Nephron progenitor cell (in vitro differentiated cells): ENCODE results near the gene NCAM1.

Experiments
- DNase-seq: peaks from one replicate; pipeline ENCODE4 v3.0.0; 2021
- H3K27ac Mint-ChIP-seq: 2 replicates; pipeline ENCODE4 v1.8.0; 2021; ENCODE audit warnings: mild to moderate bottlenecking, moderate library complexity, mixed read lengths
- H3K27me3 Mint-ChIP-seq: 2 replicates; pipeline ENCODE4 v1.8.0; 2021; ENCODE audit warnings: mild to moderate bottlenecking, low read depth, mixed read lengths; ENCODE audit not compliant: poor library complexity
- H3K36me3 Mint-ChIP-seq: 2 replicates; pipeline ENCODE4 v1.8.0; 2021; ENCODE audit warnings: low read depth, mixed read lengths
- H3K4me1 Mint-ChIP-seq: 2 replicates; pipeline ENCODE4 v1.8.0; 2021; ENCODE audit warnings: mixed read lengths
- H3K4me3 Mint-ChIP-seq: 2 replicates; pipeline ENCODE4 v1.8.0; 2021; ENCODE audit warnings: mild to moderate bottlenecking, moderate library complexity, mixed read lengths
- H3K9me3 Mint-ChIP-seq: 2 replicates; pipeline ENCODE4 v1.8.0; 2021; ENCODE audit warnings: mild to moderate bottlenecking, moderate library complexity, mixed read lengths
- TF ChIP-seq, protein P1 (sequence below): fragments of 200-600 bp; sonication (generic); IDR thresholded peaks from 2 replicates; pipeline ENCODE4 v1.5.0; 2021; ENCODE audit warnings: antibody characterized with exemption

NCAM1 gene

GRCh38 chr11:113105592-113105991 is 144.4 kb downstream of the NCAM1 start:
- Mint-ChIP-seq H3K4me3 (no peak overlapping the region), H3K9me3 (peaks cover 8% of the 10 kb centered on the region), H3K4me1 (peaks cover 50% of the 10 kb centered on the region), H3K27ac (no peak overlapping the region), H3K27me3 (no peaks in the 10 kb centered on the region), H3K36me3 (peaks cover 4% of the 10 kb centered on the region)
- no peak for DNase-seq
- TF ChIP-seq, protein P1, sequence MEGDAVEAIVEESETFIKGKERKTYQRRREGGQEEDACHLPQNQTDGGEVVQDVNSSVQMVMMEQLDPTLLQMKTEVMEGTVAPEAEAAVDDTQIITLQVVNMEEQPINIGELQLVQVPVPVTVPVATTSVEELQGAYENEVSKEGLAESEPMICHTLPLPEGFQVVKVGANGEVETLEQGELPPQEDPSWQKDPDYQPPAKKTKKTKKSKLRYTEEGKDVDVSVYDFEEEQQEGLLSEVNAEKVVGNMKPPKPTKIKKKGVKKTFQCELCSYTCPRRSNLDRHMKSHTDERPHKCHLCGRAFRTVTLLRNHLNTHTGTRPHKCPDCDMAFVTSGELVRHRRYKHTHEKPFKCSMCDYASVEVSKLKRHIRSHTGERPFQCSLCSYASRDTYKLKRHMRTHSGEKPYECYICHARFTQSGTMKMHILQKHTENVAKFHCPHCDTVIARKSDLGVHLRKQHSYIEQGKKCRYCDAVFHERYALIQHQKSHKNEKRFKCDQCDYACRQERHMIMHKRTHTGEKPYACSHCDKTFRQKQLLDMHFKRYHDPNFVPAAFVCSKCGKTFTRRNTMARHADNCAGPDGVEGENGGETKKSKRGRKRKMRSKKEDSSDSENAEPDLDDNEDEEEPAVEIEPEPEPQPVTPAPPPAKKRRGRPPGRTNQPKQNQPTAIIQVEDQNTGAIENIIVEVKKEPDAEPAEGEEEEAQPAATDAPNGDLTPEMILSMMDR = no peak

GRCh38 chr11:113106507-113106906 is 145.3 kb downstream of the NCAM1 start:
- H3K27me3 Mint-ChIP-seq = peaks cover 2% of the 10 kb centered on the region
- H3K36me3 Mint-ChIP-seq = no peaks in the 10 kb centered on the region
- H3K27ac Mint-ChIP-seq = no peak overlapping the region
- no peak overlapping the region for H3K4me3 Mint-ChIP-seq
- no peak for DNase-seq
- peaks cover under 1% of the 10 kb centered on the region for H3K9me3 Mint-ChIP-seq
- TF ChIP-seq, protein P1 = no peak
- H3K4me1 Mint-ChIP-seq = peaks cover 41% of the 10 kb centered on the region

DNA sequence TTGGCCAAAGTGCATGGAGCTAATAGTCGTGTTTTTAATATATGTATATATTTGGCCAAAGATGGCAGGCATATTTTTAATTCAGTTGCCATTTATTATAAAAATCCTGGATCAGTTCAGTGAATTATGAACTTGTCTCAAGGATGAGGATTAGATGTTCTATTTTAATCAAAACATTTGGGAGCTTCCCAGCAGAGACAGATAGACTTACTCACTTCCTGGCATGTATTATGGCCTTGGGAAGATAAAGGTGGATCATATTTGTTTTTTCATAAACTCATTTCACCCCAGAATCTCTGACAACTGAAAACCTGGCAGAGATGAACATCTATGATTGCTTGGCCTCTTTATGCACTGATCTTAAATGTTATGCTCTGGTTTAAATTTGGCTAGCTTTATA is 148.8 kb downstream of the NCAM1 start:
- Mint-ChIP-seq H3K4me1 (peaks cover 26% of the 10 kb centered on the region), H3K4me3 (no peak overlapping the region), H3K27me3 (peaks cover 2% of the 10 kb centered on the region), H3K36me3 (no peaks in the 10 kb centered on the region), H3K27ac (no peak overlapping the region), H3K9me3 (no peaks in the 10 kb centered on the region)
- no peak for DNase-seq
- TF ChIP-seq, protein P1 = no peak

- Mint-ChIP-seq H3K36me3 (no peaks in the 10 kb centered on the region), H3K27ac (no peak overlapping the region)
- TF ChIP-seq, protein P1 = no peak
Observed at GRCh38 chr11:113111156-113111555, 149.9 kb downstream of the NCAM1 start.

GRCh38 chr11:113112307-113112706 is 151.1 kb downstream of the NCAM1 start:
- H3K27ac Mint-ChIP-seq = no peak overlapping the region
- no peak overlapping the region for H3K4me3 Mint-ChIP-seq
- no peak for DNase-seq
- peaks cover 2% of the 10 kb centered on the region for H3K27me3 Mint-ChIP-seq
- H3K4me1 Mint-ChIP-seq = peaks cover 17% of the 10 kb centered on the region
- TF ChIP-seq, protein P1 = no peak
- no peaks in the 10 kb centered on the region for H3K9me3 Mint-ChIP-seq
- H3K36me3 Mint-ChIP-seq = no peaks in the 10 kb centered on the region

More at GRCh38 chr11:113111156-113111555, 149.9 kb downstream of the NCAM1 start:
- no peak for DNase-seq
- no peaks in the 10 kb centered on the region for H3K9me3 Mint-ChIP-seq
- H3K27me3 Mint-ChIP-seq = peaks cover 2% of the 10 kb centered on the region
- H3K4me1 Mint-ChIP-seq = peaks cover 17% of the 10 kb centered on the region
- no peak overlapping the region for H3K4me3 Mint-ChIP-seq
